Frontal cortex (tissue), 4 donors: ENCODE results near the gene ERC1. TPM values are rescaled to one million over a fixed set of nuclear protein-coding genes. Genes with fewer than 3 reads are reported as not detected.

ENCODE experiments used
- DNase-seq, 2 donors: peaks; one replicate each; pipeline ENCODE4 v3.0.0; 2012; ENCODE audit warnings: low spot score in 2 of 2
- FAIRE-seq: peaks from 2 replicates; lab custom pipeline; 2012; peaks lifted over from hg19 to GRCh38; lab: Jason Lieb, UNC
- total RNA-seq: library from RNA; depleted of rRNA; stranded (reverse); fragments of >200 nt; gene quantifications from one replicate; pipeline ENCODE4 v1.2.3, GENCODE V29; 2014
- donor health status: control.
- donor health status: control.
- donor health status: control.

The ERC1 gene
- total RNA-seq, 1 donor from 2014 or later: 128 TPM

DNA sequence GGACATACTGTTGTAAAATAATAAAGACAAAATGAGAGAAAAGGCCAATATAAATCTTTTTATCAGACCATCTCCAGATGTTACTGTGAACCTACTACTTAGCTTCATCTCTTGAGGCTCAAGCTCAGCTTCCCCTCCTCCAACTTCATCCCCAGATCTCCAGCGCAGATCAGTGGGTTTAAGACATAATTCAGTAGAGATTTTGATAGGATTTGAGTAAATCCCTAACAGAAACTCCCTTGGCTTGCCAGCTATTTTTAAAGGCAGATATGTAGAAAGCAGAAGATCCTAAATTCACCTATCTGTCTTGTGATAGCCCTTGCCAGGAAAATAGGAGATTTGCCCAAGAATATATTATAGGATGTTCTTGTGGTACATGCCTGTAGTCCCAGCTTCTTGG, 366.7 kb downstream of the ERC1 start:
- no peak for FAIRE-seq
- DNase-seq: no peak

DNA sequence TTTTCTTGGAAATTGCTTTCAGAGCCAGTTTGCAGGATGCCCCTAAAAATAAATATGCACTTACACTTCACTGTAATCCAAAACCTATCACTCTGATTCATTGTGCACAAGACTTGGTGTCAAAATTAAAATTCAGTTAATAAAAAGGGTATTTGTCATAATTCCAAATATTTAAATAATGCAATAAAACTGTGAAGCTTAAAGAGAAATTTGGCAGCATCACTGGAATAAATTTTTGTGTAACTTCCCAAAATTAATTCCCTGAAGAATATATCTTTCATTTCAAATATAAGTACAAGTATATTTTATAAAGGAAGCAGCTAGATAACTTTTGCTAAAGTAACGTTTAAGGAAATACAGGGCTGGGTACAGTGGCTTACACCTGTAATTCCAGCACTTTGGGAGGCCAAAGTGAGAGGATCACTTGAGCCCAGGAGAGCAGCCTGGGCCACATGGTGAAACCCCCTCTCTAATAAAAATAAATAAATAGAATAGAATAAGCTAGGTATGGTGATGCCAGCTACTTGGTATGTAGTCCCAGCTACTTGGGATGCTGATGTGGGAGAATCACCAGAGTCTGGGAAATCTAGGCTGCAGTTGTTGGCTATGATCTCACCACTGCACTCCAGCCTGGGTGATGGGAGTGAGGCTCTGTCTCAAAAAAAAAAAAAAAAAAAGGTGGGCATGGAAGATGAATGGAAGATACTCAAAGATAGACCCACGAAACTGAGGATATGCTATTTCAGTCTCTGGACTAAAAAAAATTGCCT, 369.6 kb downstream of the ERC1 start:
- FAIRE-seq (no peak), DNase-seq (no peak)

DNA sequence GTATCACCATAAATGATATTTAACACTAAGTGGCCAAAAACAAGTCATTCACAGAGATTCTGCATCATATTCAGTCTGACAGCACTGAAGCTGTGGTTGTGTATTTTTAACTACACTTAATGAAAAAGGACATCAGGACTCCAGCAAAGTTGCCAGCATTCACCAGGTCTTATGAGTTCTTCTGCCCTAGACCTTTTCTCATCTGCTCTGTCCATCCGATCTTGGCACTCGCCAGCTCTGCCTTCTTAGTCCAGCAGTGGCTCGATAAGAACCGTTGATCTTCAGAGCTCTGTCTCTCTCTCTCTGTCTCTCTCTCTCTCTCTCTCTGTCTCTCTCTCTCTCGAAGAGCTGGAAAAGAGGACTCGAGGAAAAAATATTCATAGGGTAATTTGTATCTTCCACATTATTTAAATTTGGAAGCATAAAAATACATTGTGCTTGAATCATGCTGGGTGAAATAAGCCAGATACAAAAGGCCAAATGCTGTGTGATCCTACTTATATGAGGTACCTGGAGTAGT, 371.2 kb downstream of the ERC1 start:
- FAIRE-seq: no peak
- no peak for DNase-seq

- DNase-seq (no peak), FAIRE-seq (no peak)
Measured at GRCh38 chr12:1365703-1366102, 374.7 kb downstream of the ERC1 start.

- FAIRE-seq: no peak
- DNase-seq: no peak
Measured at GRCh38 chr12:1367331-1368291, 376.6 kb downstream of the ERC1 start.

GRCh38 chr12:1369460-1369859, 378.4 kb downstream of the ERC1 start:
- DNase-seq (no peak), FAIRE-seq (no peak)

DNA sequence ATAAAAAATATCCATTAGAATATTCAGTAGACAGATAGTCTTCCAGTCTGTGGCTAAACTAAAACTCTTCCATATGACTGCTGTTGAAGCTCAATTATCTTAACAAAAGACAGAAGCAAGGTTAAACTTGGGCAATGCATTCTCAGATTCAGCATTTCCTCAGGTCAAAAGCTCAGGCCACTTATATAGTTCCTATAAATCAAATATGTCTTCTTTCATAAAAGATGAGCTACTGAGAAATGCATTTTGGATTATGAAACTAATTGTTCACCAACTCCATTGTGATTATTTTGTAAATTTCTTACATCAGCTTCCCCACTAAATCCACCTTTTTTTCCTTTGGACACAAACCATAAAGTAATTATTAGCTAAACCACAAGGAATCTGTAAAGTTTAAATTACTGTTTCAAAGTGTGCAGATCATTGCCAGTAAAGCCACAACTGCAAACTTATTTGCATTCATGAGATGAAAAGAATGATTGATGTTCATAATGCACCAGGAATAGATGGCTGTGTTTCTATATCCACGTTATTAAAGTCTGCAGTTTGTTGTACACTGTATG, 379.0 kb downstream of the ERC1 start:
- FAIRE-seq (no peak), DNase-seq (no peak)

- no peak for FAIRE-seq
- no peak for DNase-seq
Measured at GRCh38 chr12:1373901-1374735, 383.1 kb downstream of the ERC1 start.

DNA sequence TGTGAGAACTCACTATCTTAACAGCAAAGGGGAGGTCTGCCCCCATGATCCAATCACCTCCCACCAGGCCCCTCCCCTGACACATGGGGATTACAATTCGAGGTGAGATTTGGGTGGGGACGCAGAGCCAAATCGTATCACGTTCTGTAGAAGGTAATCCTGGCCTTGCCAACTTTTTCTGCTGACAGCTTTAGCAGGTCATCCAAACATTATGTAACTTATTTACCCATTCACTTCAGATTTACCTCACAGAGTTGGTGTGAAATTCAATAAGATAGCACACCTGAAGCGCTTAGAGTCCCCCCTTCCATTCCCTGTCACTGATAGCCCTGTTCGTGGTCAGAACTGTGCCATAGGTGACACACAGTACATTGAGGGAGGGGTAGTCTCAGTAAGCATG, 384.3 kb downstream of the ERC1 start:
- no peak for DNase-seq
- no peak for FAIRE-seq

DNA sequence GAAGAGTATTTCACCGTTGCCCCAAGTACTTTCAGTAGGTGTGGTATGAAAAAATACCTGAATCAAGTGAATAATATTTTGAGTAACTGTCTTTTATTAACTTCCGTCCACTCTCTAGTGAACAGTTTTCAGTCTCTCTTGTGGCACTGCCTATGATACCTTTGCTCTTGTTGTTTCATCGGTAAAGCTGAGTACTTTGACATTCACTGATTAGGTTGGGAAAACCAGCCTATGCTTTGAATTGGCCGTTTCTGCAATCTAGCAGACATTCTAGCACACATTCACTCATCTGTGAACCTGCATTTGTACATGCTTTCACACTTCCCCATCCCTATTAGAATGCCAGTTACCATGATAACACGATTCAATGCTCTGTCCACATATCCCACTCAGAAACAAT, 386.1 kb downstream of the ERC1 start:
- FAIRE-seq (no peak), DNase-seq (no peak)

DNA sequence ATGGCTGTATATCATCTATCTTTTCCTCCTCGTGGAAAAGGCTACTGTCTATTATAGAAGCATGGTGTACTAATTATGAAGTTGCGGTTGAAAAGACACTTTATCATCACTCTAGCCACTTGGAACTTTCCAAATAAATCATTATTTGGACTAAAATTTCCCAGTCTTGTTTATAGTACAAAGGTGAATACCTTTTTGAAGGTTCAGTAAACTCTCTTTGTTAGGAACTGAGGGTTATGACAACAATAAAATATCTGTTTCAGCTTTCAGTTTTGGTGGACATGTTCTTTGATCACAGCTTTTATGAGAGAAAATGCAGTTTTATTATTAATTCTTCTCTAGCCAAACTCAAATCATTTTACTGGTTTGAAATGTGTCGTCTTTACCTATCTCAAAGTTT, 386.7 kb downstream of the ERC1 start:
- no peak for FAIRE-seq

GRCh38 chr12:1380171-1380851, 389.3 kb downstream of the ERC1 start:
- FAIRE-seq (no peak), DNase-seq (peak in 1 of 2 donors; percentile 9)

More for the DNA sequence above, 386.7 kb downstream of the ERC1 start:
- no peak for DNase-seq

- DNase-seq: no peak
- no peak for FAIRE-seq
Measured at GRCh38 chr12:1382151-1382550, 391.1 kb downstream of the ERC1 start.

DNA sequence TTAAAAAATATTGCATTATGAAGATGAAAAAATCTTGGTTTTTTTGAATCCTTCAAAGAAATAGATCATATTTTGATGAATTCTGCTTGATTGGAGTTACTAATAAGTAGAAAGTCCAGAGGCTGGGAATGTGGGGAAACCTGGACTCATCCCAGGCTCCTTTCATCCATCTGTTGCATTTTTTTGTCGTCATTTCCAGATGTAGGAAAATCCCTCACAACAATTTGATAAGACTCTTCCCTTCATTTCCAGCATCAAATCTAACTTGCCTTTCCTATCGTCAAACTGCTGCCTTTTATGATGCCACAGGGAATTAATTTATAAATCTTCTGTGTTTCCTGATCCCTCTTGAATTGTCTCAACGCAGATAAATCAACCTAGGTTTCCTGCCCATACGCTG, 391.8 kb downstream of the ERC1 start:
- DNase-seq: no peak
- FAIRE-seq: no peak

DNA sequence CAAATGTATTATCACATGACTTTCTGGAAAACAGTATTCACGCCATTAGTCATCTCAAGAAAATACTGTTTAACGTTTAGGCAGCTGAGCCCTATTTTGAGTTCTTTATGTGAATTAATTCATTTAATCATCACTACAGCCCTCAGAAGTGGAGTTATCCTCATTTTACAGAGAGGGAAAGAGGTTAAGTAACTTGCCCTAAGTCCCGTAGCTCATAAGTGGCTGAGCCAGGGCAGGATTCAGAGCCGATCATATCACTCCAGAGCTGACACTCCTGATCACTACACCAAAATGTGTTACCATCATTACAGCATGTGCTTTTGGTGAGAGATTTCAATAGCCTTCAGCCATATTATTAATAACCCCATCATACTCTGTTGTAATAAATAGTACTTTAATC, 392.7 kb downstream of the ERC1 start:
- FAIRE-seq (no peak), DNase-seq (no peak)

DNA sequence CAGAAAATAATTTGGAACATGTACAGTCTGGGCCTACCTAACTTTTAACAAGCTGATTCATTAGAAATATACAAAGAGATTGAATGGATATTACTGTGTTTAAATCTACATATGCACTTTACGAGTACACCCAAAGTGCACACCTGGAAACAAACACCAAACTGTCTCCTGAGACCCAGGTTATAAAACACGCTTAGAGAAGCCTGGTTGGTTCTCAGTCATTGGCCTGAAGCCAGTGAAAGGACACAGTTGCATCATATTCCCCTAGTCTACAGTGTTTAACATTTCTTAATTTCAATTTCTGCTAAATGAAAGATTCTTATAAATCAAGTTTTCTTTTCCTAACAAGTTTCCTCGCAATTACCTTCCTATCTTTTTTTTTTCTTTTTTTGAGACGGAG, 393.9 kb downstream of the ERC1 start:
- DNase-seq (no peak), FAIRE-seq (no peak)

- DNase-seq: no peak
- no peak for FAIRE-seq
Measured at GRCh38 chr12:1391722-1392121, 400.7 kb downstream of the ERC1 start.

DNA sequence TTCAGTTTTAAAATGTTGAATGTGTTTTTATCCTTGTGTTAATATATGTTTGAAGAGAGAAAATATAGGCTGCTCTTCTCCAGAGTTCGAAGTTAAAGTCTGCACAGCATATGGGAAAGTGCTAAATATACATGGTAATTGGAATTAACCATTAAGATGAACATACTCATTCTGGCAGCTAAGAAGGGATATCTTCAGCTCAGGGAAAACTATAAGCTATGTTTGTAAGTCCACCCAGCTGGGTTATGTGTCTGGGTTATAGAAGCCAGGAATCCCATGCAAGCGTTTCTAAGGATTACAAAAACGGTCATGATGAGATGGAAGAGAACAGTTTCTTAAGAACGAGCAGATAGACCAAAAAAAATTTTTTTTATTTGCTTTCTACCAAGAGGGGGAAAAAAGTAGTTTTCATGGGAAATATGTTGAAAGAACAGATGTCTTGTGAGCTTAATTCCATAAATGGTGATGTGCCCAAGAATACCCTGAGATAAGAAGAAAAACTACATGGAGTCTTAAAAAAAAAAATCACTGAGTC, 404.5 kb downstream of the ERC1 start:
- no peak for FAIRE-seq
- no peak for DNase-seq

DNA sequence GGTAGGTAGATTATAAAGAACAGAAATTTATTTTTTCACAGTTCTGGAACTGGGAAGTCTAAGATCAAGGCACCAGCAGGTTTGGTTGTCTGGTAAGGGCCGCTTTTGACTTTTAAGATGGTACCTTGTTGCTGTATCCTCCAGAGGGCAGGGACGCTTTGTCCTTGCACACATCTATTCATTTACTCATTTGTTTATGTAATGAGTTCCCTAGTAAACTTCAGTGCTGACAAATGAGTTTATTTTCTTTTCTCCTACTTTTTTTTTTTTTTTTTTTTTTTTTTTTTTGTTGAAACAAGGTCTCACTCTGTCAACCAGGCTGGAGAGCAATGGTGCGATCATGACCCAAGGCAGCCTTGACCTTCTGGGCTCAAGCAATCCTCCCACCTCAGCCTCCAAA, 407.6 kb downstream of the ERC1 start:
- DNase-seq (no peak), FAIRE-seq (no peak)
